ENCODE data around the gene DHRS4L2.
"Not testable (repeated sequence)": the region's sequence is repeated elsewhere in the genome, so short reads cannot be mapped to it uniquely, and the experiment has no call there.

DNA sequence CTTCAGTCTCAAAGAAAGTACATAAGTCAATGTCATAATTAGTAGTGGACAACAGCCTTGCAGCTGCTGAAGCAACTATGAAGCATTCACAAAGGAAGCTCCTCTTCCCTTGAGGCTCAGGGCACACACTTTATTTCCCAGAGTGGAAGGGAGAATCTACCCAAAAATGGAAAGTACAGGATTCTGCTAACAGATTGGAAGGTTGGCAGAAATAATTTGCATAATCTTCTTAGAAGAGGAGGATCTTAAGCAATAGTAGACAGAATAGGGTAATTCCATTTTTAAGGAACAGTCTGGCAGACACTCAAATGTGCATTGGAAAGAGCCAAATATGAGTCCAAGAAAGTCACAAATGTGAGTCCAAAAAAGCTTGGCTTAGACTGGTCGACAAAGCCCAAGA, 2.2 kb downstream of the DHRS4L2 start:
- not testable (repeated sequence) for TF ChIP-seq CTCF (IDR thresholded peaks at IDR 0.05); ZFX (IDR thresholded peaks at IDR 0.05; ENCODE audit: borderline replicate concordance)
